IMR-90 (cell line): ENCODE measurements around the gene ITIH4. TPM values are rescaled to one million over a fixed set of nuclear protein-coding genes. Genes with fewer than 3 reads are reported as not detected.

Experiments used
- ATAC-seq: fragments of 200-7000 bp; cut with Tn5 transposase; 2 replicates; pipeline ENCODE4 v1.9.1; 2020; ENCODE audit warnings: low read depth, mild to moderate bottlenecking, moderate library complexity
- BruUV-seq: library from RNA; stranded (reverse); fragments of 400-500 nt; replicated peaks from 2 replicates; lab custom pipeline; 2021; lab: Mats Ljungman, UMichigan
- CTCF ChIA-PET: fragments of 300-600 bp; formaldehyde crosslinking; extraction: SDS; loops from one replicate; lab custom pipeline; 2021; ENCODE audit warnings: antibody characterized with exemption; lab: Yijun Ruan, JAX
- POLR2A ChIA-PET: fragments of 300-600 bp; sonication (Branson Sonifier 250); formaldehyde crosslinking; loops from one replicate; lab custom pipeline; 2022; ENCODE audit warnings: antibody characterized with exemption; ENCODE audit not compliant: unreplicated experiment; lab: Charles Lee
- DNase-seq: peaks from one replicate; pipeline ENCODE4 v3.0.0; 2013
- H2AFZ ChIP-seq: replicated peaks from 2 replicates; pipeline ENCODE3; 2013; ENCODE audit warnings: low read length, mild to moderate bottlenecking; ENCODE audit not compliant: poor library complexity
- H2AK5ac ChIP-seq: 2 replicates; pipeline ENCODE4 v1.6.1; 2013; ENCODE audit warnings: low read depth, low read length, inconsistent platforms
- H2AK9ac ChIP-seq: replicated peaks from 2 replicates; pipeline ENCODE3; 2013; ENCODE audit warnings: mild to moderate bottlenecking, low read depth, low read length, moderate library complexity; ENCODE audit not compliant: poor library complexity
- H2BK120ac ChIP-seq: 2 replicates; pipeline ENCODE4 v1.6.1; 2013; ENCODE audit warnings: low read depth, low read length, inconsistent platforms
- H2BK15ac ChIP-seq: 3 replicates; pipeline ENCODE4 v1.6.1; 2013; ENCODE audit warnings: low read depth, low read length, inconsistent platforms
- H2BK20ac ChIP-seq: 2 replicates; pipeline ENCODE4 v1.6.1; 2013; ENCODE audit warnings: low read depth, mild to moderate bottlenecking, inconsistent platforms, low read length, moderate library complexity
- H2BK5ac ChIP-seq: 2 replicates; pipeline ENCODE4 v1.6.1; 2013; ENCODE audit warnings: mild to moderate bottlenecking, low read depth, low read length, inconsistent platforms; ENCODE audit not compliant: poor library complexity, severe bottlenecking
- H3K14ac ChIP-seq: replicated peaks from 2 replicates; pipeline ENCODE4 v1.6.1; 2013; ENCODE audit warnings: low read depth, low read length, inconsistent platforms
- H3K18ac ChIP-seq: 2 replicates; pipeline ENCODE4 v1.6.1; 2013; ENCODE audit warnings: low read depth, low read length, control low read depth
- H3K23ac ChIP-seq: 2 replicates; pipeline ENCODE4 v1.6.1; 2013; ENCODE audit warnings: low read depth, low read length, inconsistent platforms
- H3K27ac ChIP-seq: 2 replicates; pipeline ENCODE4 v1.5.1; 2013; ENCODE audit warnings: mild to moderate bottlenecking, control low read depth, low read length; ENCODE audit not compliant: insufficient read depth
- H3K27me3 ChIP-seq: 2 replicates; pipeline ENCODE4 v1.6.1; 2013; ENCODE audit warnings: low read length; ENCODE audit not compliant: control insufficient read depth, insufficient read depth
- H3K36me3 ChIP-seq: 2 replicates; pipeline ENCODE4 v1.6.1; 2013; ENCODE audit warnings: low read length, mixed read lengths; ENCODE audit not compliant: control insufficient read depth, insufficient read depth
- H3K4ac ChIP-seq: 2 replicates; pipeline ENCODE4 v1.6.1; 2013; ENCODE audit warnings: low read depth, low read length, inconsistent platforms
- H3K4me1 ChIP-seq: 2 replicates; pipeline ENCODE4 v1.6.1; 2013; ENCODE audit warnings: low read length, mixed read lengths; ENCODE audit not compliant: control insufficient read depth, insufficient read depth
- H3K4me2 ChIP-seq: 2 replicates; pipeline ENCODE4 v1.6.1; 2013; ENCODE audit warnings: low read depth, mild to moderate bottlenecking, control low read depth, low read length, moderate library complexity
- H3K4me3 ChIP-seq: 2 replicates; pipeline ENCODE4 v1.5.1; 2013; ENCODE audit warnings: low read depth, mild to moderate bottlenecking, control low read depth, low read length, moderate library complexity; ENCODE audit not compliant: insufficient read depth
- H3K56ac ChIP-seq: 2 replicates; pipeline ENCODE4 v1.6.1; 2013; ENCODE audit warnings: low read length, inconsistent platforms; ENCODE audit not compliant: insufficient read depth; ENCODE audit errors: extremely low read depth
- H3K79me1 ChIP-seq, 2 experiments: 2 replicates each; pipeline ENCODE4 v1.6.1; 2013; ENCODE audit warnings: low read length in 2 of 2, inconsistent platforms in 1 of 2, low read depth in 1 of 2
- H3K9ac ChIP-seq: 2 replicates; pipeline ENCODE4 v1.6.1; 2013; ENCODE audit warnings: low read depth, low read length, control low read depth
- H3K9me1 ChIP-seq: 2 replicates; pipeline ENCODE4 v1.6.1; 2013; ENCODE audit warnings: low read length, inconsistent platforms; ENCODE audit not compliant: insufficient read depth
- H3K9me3 ChIP-seq: 2 replicates; pipeline ENCODE4 v1.6.1; 2013; ENCODE audit warnings: low read length; ENCODE audit not compliant: control insufficient read depth, insufficient read depth
- H4K20me1 ChIP-seq: 2 replicates; pipeline ENCODE4 v1.6.1; 2013; ENCODE audit warnings: low read length, inconsistent platforms; ENCODE audit not compliant: insufficient read depth
- H4K5ac ChIP-seq: 2 replicates; pipeline ENCODE4 v1.6.1; 2013; ENCODE audit warnings: mild to moderate bottlenecking, low read depth, low read length, control low read depth
- H4K8ac ChIP-seq, 2 experiments: 2 replicates each; pipeline ENCODE4 v1.6.1; 2013; ENCODE audit warnings: low read depth in 2 of 2, low read length in 2 of 2, control low read depth in 1 of 2, inconsistent platforms in 1 of 2
- H4K91ac ChIP-seq: 2 replicates; pipeline ENCODE4 v1.6.1; 2013; ENCODE audit warnings: low read depth, low read length, inconsistent platforms; ENCODE audit not compliant: insufficient read depth
- CHD1 ChIP-seq: IDR thresholded peaks from 2 replicates; pipeline ENCODE4 v1.6.1; 2012; ENCODE audit warnings: low read depth, low read length, improper control_type of control experiment
- RAD21 ChIP-seq: IDR thresholded peaks from 2 replicates; pipeline ENCODE4 v1.6.1; 2012; ENCODE audit warnings: low read length, improper control_type of control experiment
- SMC3 ChIP-seq: fragments of 150-350 bp; IDR thresholded peaks from 2 replicates; pipeline ENCODE4 v1.6.1; 2016; ENCODE audit warnings: low read depth, mild to moderate bottlenecking, antibody characterized with exemption, low read length, moderate library complexity
- WGBS, 2 experiments: methylation state at CpG; one replicate each; pipeline versions ENCODE4 v1.1.5 to v1.1.7; 2013; ENCODE audit warnings: missing lambda C conversion rate in 2 of 2; ENCODE audit not compliant: insufficient read length in 1 of 2; ENCODE audit errors: extremely low coverage in 2 of 2; 5-methylcytosine and 5-hydroxymethylcytosine counted together
- dilution Hi-C: fragments of 300-500 bp; cut with HindIII; formaldehyde crosslinking; loops from one replicate; pipeline ENCODE4 v1.14.3; 2018; ENCODE audit warnings: low sequenced_read_pairs; ENCODE audit not compliant: unreplicated experiment
- in situ Hi-C: fragments of 300-500 bp; cut with MboI; formaldehyde crosslinking; loops from 3 replicates; pipeline ENCODE4 v1.14.3; 2019; ENCODE audit warnings: low sequenced_read_pairs, inconsistent platforms, mixed read lengths
- intact Hi-C: fragments of 100-400 bp; cut with micrococcal nuclease; formaldehyde crosslinking; loops from 2 replicates; pipeline ENCODE4 v1.10.0; 2022
- polyA plus RNA-seq, 3 experiments: library from polyadenylated mRNA; depleted of rRNA; stranded (reverse); fragments of >200 nt; gene quantifications; 2 replicates each; pipeline ENCODE4 v1.2.3, GENCODE V29; 2012; ENCODE audit warnings: low replicate concordance in 1 of 3
- total RNA-seq: library from RNA; depleted of rRNA; stranded (reverse); fragments of >200 nt; gene quantifications from 2 replicates; pipeline ENCODE4 v1.2.3, GENCODE V29; 2012

Gene ITIH4
- total and polyA plus RNA-seq, 2 of the 4 experiments (the other 2 are of a cell fraction) = 0.26 to 0.36 TPM

DNA sequence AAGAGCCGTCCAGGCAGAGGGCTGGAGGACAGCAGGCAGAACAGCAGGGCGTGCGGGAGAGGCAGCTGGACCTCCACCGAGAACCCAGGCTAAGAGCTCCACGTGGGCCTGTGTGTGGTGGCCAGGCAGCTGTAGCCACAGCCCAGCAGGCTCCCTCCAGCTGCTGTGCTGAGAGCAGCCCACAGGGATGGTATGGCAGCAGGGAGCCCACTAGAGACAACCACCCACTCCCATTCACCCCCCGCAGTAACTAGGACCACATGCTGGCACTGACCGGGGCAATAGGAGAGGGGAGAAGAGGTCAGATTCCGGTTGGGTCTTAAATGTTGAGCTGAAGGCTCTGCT is 29.9 kb upstream of the ITIH4 start:
- H3K18ac ChIP-seq = no peak overlapping the region
- H4K91ac ChIP-seq = no peak overlapping the region
- H4K20me1 ChIP-seq = no peaks in the 10 kb centered on the region; the same call in 1 of the 2 replicates
- no peak overlapping the region for H3K14ac ChIP-seq
- 94% methylated on average over 5 of the region's 8 CpGs; no CpG with 5 or more reads in 1 of the 2 experiments for WGBS, 2 experiments
- H2BK15ac ChIP-seq = no peak overlapping the region
- in situ Hi-C loops (no loop called here), intact Hi-C loops (no loop called here), dilution Hi-C loops (no loop called here)
- H3K4ac ChIP-seq = no peak overlapping the region
- no peak overlapping the region for H3K23ac ChIP-seq
- TF ChIP-seq SMC3 (no peak), RAD21 (no peak), CHD1 (no peak)
- no peak overlapping the region for H4K5ac ChIP-seq
- H2BK5ac ChIP-seq = no peak overlapping the region
- no peak overlapping the region for H2BK120ac ChIP-seq
- H3K9me1 ChIP-seq = peaks cover 12% of the 10 kb centered on the region; the same call in 1 of the 2 replicates
- H2AK5ac ChIP-seq = no peak overlapping the region
- no peak overlapping the region for H3K9ac ChIP-seq
- no peak overlapping the region for H3K4me3 ChIP-seq
- BruUV-seq = no TSS peak
- H2BK20ac ChIP-seq = no peak overlapping the region
- H2AK9ac ChIP-seq = peak overlapping the region; percentile 25
- peaks cover 0 to 3% of the 10 kb centered on the region in 2 experiments; a peak in 1 of 4 replicates for H3K79me1 ChIP-seq
- no peak overlapping the region for H3K27ac ChIP-seq
- no peaks in the 10 kb centered on the region; the same call in 1 of the 2 replicates for H3K36me3 ChIP-seq
- no peak for DNase-seq
- H2AFZ ChIP-seq = no peak overlapping the region
- no peaks in the 10 kb centered on the region for H3K9me3 ChIP-seq
- ATAC-seq = no peak
- no peak overlapping the region for H3K4me2 ChIP-seq
- H3K27me3 ChIP-seq = no peaks in the 10 kb centered on the region
- ChIA-PET CTCF (no interaction called here), POLR2A (no interaction called here)
- no peak overlapping the region for H3K56ac ChIP-seq
- no peaks in the 10 kb centered on the region for H3K4me1 ChIP-seq
- H4K8ac ChIP-seq = no peak overlapping the region
